ENCODE measurements around the gene MMP19.

DNA sequence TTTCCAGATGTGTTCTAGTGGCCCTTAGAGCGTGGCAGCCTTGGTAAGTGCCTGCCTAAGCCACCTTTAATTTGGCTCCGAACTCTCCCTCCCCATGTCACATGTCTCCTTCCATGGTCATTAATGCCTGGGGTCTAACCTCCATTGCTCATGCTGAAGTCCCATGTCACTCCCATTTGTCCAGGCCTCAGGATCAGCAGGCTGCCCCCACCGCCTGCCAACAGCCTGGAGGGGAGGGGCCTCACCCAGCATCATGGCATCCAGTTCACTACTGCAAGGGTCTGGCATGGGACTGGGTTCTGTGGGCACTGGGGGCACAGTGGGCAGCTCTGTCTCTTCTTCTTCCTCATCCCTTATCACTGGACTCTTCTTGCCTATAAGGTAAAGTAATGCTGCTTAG lies 4.4 kb downstream of the MMP19 start:
- TF ChIP-seq POLR2AphosphoS5 (IDR thresholded peaks at IDR 0.05; ENCODE audit: low read depth, low read length) (no peak), SIN3A (IDR thresholded peaks at IDR 0.05; ENCODE audit: borderline replicate concordance, insufficient read depth, low read length) (no peak), TAF1 (IDR thresholded peaks at IDR 0.05; ENCODE audit: borderline replicate concordance, insufficient read depth, low read length) (no peak), FOXP2 (optimal IDR thresholded peaks at IDR 0.05; ENCODE audit: borderline replicate concordance, extremely low read depth, extremely low read length, insufficient read depth) (no peak)
- TF ChIP-seq, protein P1, sequence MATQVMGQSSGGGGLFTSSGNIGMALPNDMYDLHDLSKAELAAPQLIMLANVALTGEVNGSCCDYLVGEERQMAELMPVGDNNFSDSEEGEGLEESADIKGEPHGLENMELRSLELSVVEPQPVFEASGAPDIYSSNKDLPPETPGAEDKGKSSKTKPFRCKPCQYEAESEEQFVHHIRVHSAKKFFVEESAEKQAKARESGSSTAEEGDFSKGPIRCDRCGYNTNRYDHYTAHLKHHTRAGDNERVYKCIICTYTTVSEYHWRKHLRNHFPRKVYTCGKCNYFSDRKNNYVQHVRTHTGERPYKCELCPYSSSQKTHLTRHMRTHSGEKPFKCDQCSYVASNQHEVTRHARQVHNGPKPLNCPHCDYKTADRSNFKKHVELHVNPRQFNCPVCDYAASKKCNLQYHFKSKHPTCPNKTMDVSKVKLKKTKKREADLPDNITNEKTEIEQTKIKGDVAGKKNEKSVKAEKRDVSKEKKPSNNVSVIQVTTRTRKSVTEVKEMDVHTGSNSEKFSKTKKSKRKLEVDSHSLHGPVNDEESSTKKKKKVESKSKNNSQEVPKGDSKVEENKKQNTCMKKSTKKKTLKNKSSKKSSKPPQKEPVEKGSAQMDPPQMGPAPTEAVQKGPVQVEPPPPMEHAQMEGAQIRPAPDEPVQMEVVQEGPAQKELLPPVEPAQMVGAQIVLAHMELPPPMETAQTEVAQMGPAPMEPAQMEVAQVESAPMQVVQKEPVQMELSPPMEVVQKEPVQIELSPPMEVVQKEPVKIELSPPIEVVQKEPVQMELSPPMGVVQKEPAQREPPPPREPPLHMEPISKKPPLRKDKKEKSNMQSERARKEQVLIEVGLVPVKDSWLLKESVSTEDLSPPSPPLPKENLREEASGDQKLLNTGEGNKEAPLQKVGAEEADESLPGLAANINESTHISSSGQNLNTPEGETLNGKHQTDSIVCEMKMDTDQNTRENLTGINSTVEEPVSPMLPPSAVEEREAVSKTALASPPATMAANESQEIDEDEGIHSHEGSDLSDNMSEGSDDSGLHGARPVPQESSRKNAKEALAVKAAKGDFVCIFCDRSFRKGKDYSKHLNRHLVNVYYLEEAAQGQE (IDR thresholded peaks at IDR 0.05; ENCODE audit: insufficient read depth in 1 of 2, low read depth in 2 of 2, low read length in 2 of 2) = no peak
